Upper lobe of right lung (tissue), 1 donor: ENCODE measurements around the gene SPART. TPM values are rescaled to one million over a fixed set of nuclear protein-coding genes. Genes with fewer than 3 reads are reported as not detected.
"Not testable (repeated sequence)": the region's sequence is repeated elsewhere in the genome, so short reads cannot be mapped to it uniquely, and the experiment has no call there.

Experiments
- ATAC-seq: fragments of 200-7000 bp; cut with Tn5 transposase; one replicate; pipeline ENCODE4 v1.9.1; 2020; ENCODE audit warnings: mild to moderate bottlenecking, moderate library complexity
- DNase-seq: peaks from one replicate; pipeline ENCODE4 v3.0.0-alpha.2; 2020
- H3K27ac ChIP-seq: fragments of 200-600 bp; one replicate; pipeline ENCODE4 v1.8.0; 2022
- H3K27me3 ChIP-seq: fragments of 200-600 bp; one replicate; pipeline ENCODE4 v1.8.0; 2022; ENCODE audit warnings: mild to moderate bottlenecking
- H3K36me3 ChIP-seq: fragments of 200-600 bp; one replicate; pipeline ENCODE4 v1.8.0; 2022
- H3K4me1 ChIP-seq: fragments of 200-600 bp; one replicate; pipeline ENCODE4 v1.8.0; 2022
- H3K4me3 ChIP-seq: fragments of 200-600 bp; one replicate; pipeline ENCODE4 v1.8.0; 2022; ENCODE audit warnings: mild to moderate bottlenecking
- H3K9me3 ChIP-seq: fragments of 200-600 bp; one replicate; pipeline ENCODE4 v1.8.0; 2022
- intact Hi-C: fragments of 100-400 bp; cut with DNase I; formaldehyde crosslinking; loops from one replicate; pipeline ENCODE4 v1.11.0; 2022
- total RNA-seq: library from RNA; stranded (reverse); fragmentation: NEBNext Ultra II Directional; extraction: Animal tissue kit (Norgen Biotek cat#: 25700); gene quantifications from one replicate; pipeline ENCODE4 v1.2.1, GENCODE V29; 2021
- TF ChIP-seq, protein P1 (sequence below): fragments of 200-600 bp; IDR thresholded peaks from one replicate; pipeline ENCODE4 v1.8.0; 2022; ENCODE audit warnings: antibody characterized with exemption
- donor health status: DM: no; HTN: yes; CAD: no; lungs with severe emphysema.

Gene SPART
- total RNA-seq, 1 donor from 2014 or later = 86.8 TPM

- no peak for ATAC-seq
- TF ChIP-seq, protein P1, sequence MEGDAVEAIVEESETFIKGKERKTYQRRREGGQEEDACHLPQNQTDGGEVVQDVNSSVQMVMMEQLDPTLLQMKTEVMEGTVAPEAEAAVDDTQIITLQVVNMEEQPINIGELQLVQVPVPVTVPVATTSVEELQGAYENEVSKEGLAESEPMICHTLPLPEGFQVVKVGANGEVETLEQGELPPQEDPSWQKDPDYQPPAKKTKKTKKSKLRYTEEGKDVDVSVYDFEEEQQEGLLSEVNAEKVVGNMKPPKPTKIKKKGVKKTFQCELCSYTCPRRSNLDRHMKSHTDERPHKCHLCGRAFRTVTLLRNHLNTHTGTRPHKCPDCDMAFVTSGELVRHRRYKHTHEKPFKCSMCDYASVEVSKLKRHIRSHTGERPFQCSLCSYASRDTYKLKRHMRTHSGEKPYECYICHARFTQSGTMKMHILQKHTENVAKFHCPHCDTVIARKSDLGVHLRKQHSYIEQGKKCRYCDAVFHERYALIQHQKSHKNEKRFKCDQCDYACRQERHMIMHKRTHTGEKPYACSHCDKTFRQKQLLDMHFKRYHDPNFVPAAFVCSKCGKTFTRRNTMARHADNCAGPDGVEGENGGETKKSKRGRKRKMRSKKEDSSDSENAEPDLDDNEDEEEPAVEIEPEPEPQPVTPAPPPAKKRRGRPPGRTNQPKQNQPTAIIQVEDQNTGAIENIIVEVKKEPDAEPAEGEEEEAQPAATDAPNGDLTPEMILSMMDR = no peak
- Histone ChIP-seq H3K27me3 (no peaks in the 10 kb centered on the region), H3K4me1 (peaks cover 14% of the 10 kb centered on the region), H3K9me3 (no peaks in the 10 kb centered on the region), H3K4me3 (no peak overlapping the region), H3K27ac (no peak overlapping the region), H3K36me3 (peaks cover 73% of the 10 kb centered on the region)
- intact Hi-C loops = no loop called here
- no peak for DNase-seq
Observed at GRCh38 chr13:36328821-36329220, 17.4 kb downstream of the SPART start.

DNA sequence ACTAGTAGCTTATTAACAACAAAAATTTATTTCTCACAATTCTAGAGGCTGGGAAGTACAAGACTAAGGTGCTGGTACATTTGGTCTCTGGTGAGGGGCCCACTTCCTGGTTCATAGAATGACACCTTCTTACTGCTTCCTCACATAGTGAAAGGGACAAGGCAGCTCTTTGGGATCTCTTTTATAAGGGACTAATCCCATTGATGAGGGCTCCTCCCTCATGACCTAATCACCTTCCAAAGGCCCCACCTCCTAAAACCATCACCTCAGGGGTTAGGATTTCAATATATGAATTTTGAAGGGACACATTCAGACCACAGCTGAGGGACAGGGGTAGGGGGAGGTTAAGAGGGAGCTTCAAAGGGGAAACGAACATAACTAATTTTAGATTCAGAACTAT lies 20.3 kb downstream of the SPART start:
- intact Hi-C loops = no loop called here
- H3K27me3 ChIP-seq = no peaks in the 10 kb centered on the region
- H3K9me3 ChIP-seq = no peaks in the 10 kb centered on the region
- no peaks in the 10 kb centered on the region for H3K4me1 ChIP-seq
- H3K36me3 ChIP-seq = peaks cover 88% of the 10 kb centered on the region
- no peak overlapping the region for H3K4me3 ChIP-seq
- H3K27ac ChIP-seq = no peak overlapping the region
- TF ChIP-seq, protein P1 = no peak
- ATAC-seq (no peak), DNase-seq (no peak)

DNA sequence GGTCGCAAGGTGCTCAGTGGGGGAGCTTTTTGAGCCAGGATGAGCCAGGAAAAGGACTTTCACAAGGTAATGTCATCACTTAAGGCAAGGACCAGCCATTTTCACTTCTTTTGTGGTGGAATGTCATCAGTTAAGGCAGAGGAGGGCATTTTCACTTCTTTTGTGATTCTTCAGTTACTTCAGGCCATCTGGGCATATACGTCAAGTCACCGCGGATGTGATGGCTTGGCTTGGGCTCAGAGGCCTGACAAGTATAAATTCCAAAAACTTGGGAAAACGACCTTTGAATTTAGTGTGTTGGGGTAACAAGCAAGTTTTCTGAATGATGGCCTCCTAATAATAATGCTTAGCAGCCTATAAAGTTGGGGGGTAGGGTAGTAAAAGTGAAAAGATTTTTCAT lies 21.3 kb downstream of the SPART start:
- H3K27ac ChIP-seq, DNase-seq, ATAC-seq, H3K27me3 ChIP-seq, H3K9me3 ChIP-seq, intact Hi-C loops, H3K4me1 ChIP-seq, H3K4me3 ChIP-seq: not testable (repeated sequence)
- H3K36me3 ChIP-seq = peaks cover 78% of the 10 kb centered on the region

DNA sequence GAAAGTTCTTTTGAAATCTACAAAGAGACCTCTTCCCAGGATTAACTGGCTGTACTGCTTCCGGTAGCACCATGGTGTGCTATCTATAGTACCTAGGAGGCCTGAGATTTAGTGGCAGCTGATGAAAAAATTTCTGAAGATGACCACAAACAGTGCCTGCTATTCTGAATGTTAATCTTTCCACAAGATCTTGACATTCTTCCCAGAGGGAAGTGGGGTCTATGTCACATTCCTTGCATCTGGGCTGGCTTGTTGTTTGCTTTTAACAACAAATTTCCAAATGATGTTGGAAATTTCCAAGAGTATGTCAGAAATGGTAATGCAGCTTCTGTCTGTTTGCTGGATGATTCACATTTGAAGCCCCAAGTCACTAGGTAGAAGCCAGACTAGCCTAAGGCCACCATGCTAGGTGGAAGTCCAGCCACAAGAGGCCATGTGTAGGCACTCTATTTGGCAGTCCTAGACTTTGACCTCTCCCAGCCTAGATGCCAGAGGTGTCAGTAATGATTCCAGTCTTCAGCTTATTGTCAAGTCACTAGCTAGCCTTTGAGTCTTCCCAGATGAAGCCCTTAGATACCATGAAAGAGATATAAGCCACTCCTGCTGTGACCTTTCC lies 22.1 kb downstream of the SPART start:
- H3K9me3 ChIP-seq = no peaks in the 10 kb centered on the region
- H3K4me3 ChIP-seq = no peak overlapping the region
- intact Hi-C loops = no loop called here
- TF ChIP-seq, protein P1 = no peak
- H3K27me3 ChIP-seq = no peaks in the 10 kb centered on the region
- ATAC-seq = no peak
- H3K27ac ChIP-seq = no peak overlapping the region
- H3K36me3 ChIP-seq = peaks cover 72% of the 10 kb centered on the region
- H3K4me1 ChIP-seq = no peaks in the 10 kb centered on the region
- DNase-seq = no peak

GRCh38 chr13:36323408-36323807 lies 22.8 kb downstream of the SPART start:
- ATAC-seq (no peak), DNase-seq (no peak)
- TF ChIP-seq, protein P1 = no peak
- H3K36me3 ChIP-seq = peaks cover 65% of the 10 kb centered on the region
- no peak overlapping the region for H3K27ac ChIP-seq
- intact Hi-C loops = no loop called here
- no peaks in the 10 kb centered on the region for H3K27me3 ChIP-seq
- no peak overlapping the region for H3K4me3 ChIP-seq
- H3K4me1 ChIP-seq = no peaks in the 10 kb centered on the region
- no peaks in the 10 kb centered on the region for H3K9me3 ChIP-seq

DNA sequence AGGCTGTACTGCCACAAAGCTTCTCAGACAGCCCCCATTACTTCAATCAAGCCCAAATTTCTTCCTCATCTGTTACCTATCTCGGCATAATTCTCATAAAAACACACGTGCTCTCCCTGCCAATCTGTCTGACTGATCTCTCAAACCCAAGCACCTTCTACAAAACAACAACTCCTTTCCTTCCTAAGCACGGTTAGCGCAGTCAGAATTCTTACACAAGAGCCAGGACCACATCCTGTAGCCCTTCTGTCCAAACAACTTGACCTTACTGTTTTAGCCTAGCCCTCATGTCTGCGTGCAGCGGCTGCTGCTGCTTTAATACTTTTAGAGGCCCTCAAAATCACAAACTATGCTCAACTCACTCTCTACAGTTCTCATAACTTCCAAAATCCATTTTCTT lies 26.4 kb downstream of the SPART start:
- H3K4me3 ChIP-seq, H3K9me3 ChIP-seq, intact Hi-C loops, H3K27me3 ChIP-seq, H3K27ac ChIP-seq, DNase-seq, H3K4me1 ChIP-seq, ATAC-seq: not testable (repeated sequence)
- H3K36me3 ChIP-seq = peaks cover 36% of the 10 kb centered on the region
